ENCODE measurements around the gene LSAMP.

The LSAMP gene

GRCh38 chr3:116190095-116190494 is 255.2 kb downstream of the LSAMP start:
- DNase-seq (ENCODE audit: low read depth), result no peak
- H3K4me3 ChIP-seq (ENCODE audit: low read depth, low read length), result no peak overlapping the region
- no peak for TF ChIP-seq CTCF (conservative IDR thresholded peaks at IDR 0.05; ENCODE audit: low read depth, low read length)

- no peak for TF ChIP-seq CTCF (conservative IDR thresholded peaks at IDR 0.05; ENCODE audit: low read depth, low read length)
- no peak for DNase-seq (ENCODE audit: low read depth)
- H3K4me3 ChIP-seq (ENCODE audit: low read depth, low read length), result no peak overlapping the region
These were observed 257.0 kb downstream of the LSAMP start for GRCh38 chr3:116188231-116188785.

- no peak for TF ChIP-seq CTCF (conservative IDR thresholded peaks at IDR 0.05; ENCODE audit: low read depth, low read length)
- DNase-seq (ENCODE audit: low read depth), result no peak
- H3K4me3 ChIP-seq (ENCODE audit: low read depth, low read length), result no peak overlapping the region
These were observed 259.2 kb downstream of the LSAMP start for GRCh38 chr3:116186049-116186448.

- DNase-seq (ENCODE audit: low read depth), result no peak
- H3K4me3 ChIP-seq (ENCODE audit: low read depth, low read length), result no peak overlapping the region
- no peak for TF ChIP-seq CTCF (conservative IDR thresholded peaks at IDR 0.05; ENCODE audit: low read depth, low read length)
These were observed 264.1 kb downstream of the LSAMP start for GRCh38 chr3:116181159-116181558.

GRCh38 chr3:116179091-116179490 is 266.2 kb downstream of the LSAMP start:
- TF ChIP-seq CTCF (conservative IDR thresholded peaks at IDR 0.05; ENCODE audit: low read depth, low read length), result no peak
- DNase-seq (ENCODE audit: low read depth), result peak; percentile 5
- H3K4me3 ChIP-seq (ENCODE audit: low read depth, low read length), result no peak overlapping the region

GRCh38 chr3:116176974-116177555 is 268.2 kb downstream of the LSAMP start:
- no peak for DNase-seq (ENCODE audit: low read depth)

More at GRCh38 chr3:116176974-116177555, 268.2 kb downstream of the LSAMP start:
- no peak overlapping the region for H3K4me3 ChIP-seq (ENCODE audit: low read depth, low read length)
- no peak for TF ChIP-seq CTCF (conservative IDR thresholded peaks at IDR 0.05; ENCODE audit: low read depth, low read length)
